ENCODE measurements around the gene PRX.
"Not testable (repeated sequence)": the region's sequence is repeated elsewhere in the genome, so short reads cannot be mapped to it uniquely, and the experiment has no call there.

PRX gene

GRCh38 chr19:40413291-40413845 is at the start of gene PRX:
TSS of gene PRX (minus strand) at chr19:40413378. CDS start at chr19:40407932, 5,446 bp downstream.
- no peak for DNase-seq

DNA sequence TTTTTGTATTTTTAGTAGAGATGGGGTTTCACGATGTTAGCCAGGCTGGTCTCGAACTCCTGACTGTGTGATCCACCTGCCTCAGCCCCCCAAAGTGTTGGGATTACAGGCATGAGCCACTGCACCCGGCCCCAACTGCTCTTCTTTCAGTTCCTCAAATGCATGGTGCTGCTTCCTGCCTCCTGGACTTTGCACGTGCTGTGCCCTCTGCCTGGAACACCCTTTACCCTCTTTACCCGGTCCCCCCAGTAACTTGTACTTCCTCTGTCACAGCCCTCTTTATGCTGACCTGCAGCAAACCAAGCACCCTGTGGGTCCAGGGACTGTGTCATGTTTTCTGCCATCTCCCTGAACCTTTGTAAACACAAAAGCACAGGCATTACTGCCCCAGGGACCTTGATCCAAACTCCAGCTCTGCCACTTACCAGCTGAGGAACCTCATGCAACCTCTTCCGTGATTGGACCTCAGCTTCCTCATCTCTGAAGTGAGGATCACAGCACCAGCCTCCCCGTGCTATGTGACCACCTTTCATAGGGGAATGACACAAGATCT is 48.6 kb upstream of the PRX start:
- DNase-seq, result no peak

DNA sequence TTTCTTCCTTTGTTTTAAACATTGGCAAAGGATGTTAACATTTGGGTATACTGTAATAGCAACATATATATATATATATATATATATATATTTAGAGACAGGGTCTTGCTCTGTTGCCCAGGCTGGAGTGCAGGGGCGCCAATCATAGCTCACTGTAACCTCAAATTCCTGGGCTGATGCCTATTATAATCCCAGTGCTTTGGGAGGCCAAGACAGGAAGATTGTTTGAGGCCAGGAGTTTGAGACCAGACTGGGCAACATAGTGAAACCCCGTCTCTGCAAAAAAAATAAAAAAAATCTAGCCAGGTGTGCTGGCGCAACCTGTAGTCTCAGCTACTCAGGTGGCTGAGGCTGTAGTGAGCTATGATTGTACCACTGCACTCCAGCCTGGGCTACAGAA is 47.0 kb upstream of the PRX start:
- DNase-seq, result no peak

DNA sequence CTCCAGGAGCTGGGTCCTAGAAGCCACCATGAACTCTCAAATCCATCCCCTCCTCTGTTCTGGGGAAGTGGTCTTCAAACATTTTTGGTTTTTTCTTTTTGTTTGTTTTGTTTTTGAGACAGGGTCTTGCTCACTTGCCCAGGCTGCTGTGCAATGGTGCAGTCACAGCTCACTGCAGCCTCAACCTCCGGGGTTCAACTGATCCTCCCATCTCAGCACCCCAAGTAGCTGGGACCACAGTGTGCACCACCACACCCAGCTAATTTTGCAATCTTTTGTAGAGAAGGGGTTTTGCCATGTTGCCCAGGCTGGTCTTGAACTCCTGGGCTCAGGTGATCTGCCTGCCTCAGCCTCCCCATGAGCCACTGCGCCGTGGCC is 45.4 kb upstream of the PRX start:
- no peak for DNase-seq

DNA sequence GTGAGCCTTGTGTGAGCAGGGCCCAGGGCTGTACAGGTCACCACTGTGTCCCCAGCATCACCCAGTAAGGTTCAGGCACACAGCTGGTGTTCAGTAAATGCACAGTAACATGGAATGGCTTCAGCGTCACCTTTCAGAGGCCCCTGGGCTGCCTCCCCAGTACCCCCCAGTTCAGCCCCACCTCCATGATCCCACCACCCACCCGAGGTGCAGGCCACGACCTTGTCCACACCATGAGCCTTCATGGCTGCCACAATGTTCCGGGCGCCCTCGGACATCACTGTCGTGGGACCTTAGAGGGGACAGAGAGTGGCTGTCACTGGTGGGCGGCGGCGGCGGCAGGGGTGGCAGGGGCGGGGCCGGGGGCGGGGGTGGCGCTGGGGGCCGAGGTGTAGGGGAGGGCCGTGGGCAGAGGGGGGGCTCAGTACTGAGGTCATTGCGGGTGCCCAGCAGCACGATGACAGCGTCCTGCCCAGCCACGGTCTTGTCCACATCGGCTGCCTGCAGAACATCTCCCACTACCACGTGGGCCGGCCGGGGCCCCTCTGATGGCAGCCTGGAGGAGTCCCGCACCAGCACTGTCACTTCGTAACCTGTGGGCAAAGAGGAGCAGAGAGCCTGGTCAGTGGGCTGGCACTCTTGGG is 44.9 kb upstream of the PRX start:
- DNase-seq, result no peak

DNA sequence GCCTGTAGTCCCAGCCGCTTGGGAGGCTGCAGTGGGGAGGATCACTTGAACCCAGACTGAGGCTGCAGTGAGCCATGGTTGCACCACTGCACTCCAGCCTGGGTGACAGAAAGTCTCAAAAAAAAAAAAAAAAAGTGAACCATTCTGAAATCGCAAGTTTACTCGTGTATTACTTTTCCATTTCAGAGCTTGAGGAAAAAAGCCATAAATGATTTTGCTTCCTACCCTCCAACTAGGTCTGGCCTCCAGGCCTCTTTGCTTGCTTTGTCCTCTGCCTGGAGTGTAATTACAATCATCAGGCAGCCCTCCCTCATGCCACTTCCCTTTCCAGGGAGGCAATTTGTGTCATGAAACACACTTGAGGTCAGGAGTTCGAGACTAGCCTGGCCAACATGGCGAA is 43.9 kb upstream of the PRX start:
- DNase-seq, result no peak

- not testable (repeated sequence) for DNase-seq
Observed at GRCh38 chr19:40453943-40454342, 40.8 kb upstream of the PRX start.

DNA sequence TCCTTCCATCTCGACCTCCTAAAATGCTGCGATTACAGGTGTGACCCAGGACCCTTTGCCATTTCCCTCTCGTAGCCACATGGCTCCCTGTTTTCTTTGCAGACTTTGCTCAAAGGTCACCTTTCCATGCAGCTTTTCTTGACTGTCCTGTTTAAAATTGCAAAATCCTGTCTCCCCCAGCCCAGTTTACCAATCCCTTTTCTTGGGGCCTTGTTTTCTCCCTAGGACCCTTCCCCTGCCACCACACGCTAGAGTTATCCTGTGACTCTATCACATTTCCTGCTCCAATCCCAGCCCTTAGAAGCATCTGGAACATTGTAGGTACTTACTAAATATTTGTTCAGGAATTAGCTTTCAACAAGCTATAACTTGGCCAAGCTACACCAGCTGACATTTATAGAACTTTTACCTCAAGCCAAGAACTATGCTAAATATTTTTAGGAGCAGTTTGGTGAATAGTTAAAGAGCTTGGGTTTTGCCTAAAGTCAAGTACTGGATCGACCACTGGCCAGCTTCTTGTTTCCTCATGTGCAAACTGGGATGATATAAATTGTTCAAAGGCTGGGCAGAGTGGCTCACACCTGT is 40.1 kb upstream of the PRX start:
- DNase-seq, result no peak

DNA sequence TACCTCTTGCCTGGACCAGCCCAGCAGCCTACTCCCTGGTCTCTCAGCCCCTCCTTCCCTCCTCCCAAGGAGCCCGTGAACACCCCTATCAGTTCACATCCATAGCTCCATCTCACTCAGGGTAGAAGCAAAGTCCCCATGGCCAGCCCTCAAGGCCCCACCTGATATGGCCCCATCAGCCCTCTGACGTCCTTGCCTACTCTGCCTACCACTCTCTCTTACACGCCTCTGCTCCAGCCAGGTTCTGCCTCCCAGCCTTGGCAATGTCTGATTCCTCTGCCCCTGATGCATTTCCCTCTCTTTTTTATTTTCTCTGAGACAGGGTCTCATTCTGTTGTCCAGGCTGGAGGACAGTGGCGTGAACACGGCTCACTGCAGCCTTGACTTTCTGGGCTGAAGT is 38.8 kb upstream of the PRX start:
- DNase-seq, result no peak

GRCh38 chr19:40450664-40451063 is 37.5 kb upstream of the PRX start:
- DNase-seq, result no peak

- DNase-seq, result no peak
Observed at GRCh38 chr19:40449506-40449905, 36.3 kb upstream of the PRX start.

- DNase-seq, result no peak
Observed at GRCh38 chr19:40446263-40446784, 33.1 kb upstream of the PRX start.

- DNase-seq, result no peak
Observed at GRCh38 chr19:40445780-40446262, 32.6 kb upstream of the PRX start.

- no peak for DNase-seq
Observed at GRCh38 chr19:40444825-40445312, 31.7 kb upstream of the PRX start.

DNA sequence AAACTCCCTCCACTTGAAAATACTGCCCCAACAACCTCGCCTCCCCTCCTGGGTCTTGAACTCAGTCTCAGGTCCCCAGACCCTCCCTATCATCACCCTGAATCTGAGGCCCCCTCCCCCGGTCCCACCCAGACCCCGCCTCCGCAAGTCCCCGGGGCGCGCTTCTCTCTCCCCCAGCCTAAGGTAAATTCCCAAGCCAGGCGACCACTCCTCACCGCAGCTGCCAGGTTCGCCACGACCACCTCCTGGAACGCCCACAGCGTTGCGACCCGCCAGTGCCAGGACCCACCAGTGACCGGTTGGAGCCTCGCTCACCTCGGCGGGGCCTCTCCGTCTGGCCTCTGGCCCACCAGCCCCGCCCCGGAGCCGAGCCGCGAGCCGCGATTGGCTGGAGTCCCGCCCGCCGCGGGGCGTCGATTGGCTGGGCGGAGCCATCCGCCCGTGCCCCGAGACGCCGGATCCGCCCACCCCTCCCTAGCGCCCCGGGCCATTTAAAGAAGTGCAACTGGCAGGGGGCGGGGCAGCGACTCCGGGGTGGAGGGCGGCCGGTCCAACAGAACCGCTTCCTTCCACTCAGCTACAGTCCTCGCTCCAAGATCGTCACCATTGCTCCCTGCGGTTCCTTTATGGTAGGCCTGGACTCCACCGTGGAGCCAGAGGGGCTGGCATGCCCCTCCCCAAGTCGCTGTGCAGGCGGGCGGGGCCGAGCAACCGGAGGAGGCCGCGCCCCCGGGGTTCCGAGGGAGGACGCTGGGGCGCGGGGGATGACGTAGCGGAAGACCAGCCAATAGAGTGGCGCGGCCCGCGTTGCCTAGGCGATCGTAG is 31.0 kb upstream of the PRX start, which contains the start of gene SERTAD3:
Gene SERTAD3, minus strand, starts transcription at position 336 of the 825 bp plus-strand sequence. CDS start 2,255 bp downstream, outside the sequence.
- peak; percentile 94 for DNase-seq

GRCh38 chr19:40443131-40443999 is 30.2 kb upstream of the PRX start:
- DNase-seq, result peak; percentile 99

DNA sequence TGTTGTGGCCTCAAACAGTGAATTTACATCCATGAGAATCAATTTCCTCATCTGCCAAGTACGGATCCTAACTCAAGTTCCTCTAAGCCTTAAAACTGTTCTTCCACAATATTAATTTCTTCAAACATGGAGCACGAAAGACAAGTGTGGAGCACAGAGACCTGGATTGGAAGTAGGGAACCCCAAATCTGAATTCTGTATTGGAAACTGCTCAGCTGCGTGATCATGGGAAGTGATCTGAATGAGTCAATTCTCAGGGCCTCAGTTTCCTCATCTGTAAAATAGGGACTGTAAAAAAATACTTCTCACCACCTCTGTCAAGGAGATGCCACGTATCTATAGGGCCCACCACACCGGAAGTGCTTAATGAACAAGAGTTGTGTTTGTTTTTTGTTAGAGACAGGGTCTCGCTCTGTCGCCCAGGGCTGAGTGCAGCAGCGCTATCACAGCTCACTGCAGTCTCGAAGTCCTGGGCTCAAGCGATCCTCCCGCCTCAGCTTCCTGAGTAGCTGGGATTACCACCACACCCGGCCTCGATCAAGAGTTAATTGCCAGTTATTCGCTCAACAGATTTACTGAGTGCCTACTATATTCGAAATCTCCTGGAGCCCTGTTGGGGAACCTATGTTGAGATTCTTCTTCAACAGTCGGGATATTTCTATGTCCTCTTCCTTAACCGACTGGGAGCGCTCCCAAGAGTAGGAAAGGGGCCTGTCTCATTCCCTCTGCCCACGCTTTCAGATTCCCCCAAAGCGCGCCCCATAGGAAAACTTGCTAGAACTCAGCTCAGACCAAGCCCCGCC is 29.4 kb upstream of the PRX start:
- DNase-seq, result no peak

DNA sequence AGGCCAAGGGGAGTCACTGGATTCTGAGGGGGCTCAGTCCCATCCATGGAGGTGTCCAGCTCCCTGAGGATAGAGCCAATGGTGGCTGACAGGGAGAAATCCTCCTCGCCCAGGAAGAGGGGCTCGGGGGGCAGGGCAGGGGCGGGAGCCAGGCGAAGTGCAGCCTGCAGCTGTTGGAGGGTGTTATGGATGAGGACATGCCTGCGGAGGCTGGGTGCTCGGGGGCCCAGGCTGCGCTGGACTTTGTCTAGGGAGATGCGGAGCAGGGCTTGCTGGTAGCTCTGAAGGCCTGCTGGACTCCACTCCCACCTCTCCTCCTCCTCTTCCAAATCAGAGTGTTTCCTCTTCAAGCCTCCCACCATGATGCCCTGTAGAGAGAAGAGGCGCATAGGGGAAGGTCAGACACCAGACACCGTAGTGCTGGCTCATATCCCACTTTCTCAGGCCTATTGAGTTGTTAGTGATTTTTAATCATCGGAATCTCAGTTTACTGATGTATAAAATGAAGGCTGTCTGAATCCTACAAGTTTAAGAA is 28.6 kb upstream of the PRX start:
- no peak for DNase-seq

- DNase-seq, result no peak
Observed at GRCh38 chr19:40438284-40438683, 25.1 kb upstream of the PRX start.

DNA sequence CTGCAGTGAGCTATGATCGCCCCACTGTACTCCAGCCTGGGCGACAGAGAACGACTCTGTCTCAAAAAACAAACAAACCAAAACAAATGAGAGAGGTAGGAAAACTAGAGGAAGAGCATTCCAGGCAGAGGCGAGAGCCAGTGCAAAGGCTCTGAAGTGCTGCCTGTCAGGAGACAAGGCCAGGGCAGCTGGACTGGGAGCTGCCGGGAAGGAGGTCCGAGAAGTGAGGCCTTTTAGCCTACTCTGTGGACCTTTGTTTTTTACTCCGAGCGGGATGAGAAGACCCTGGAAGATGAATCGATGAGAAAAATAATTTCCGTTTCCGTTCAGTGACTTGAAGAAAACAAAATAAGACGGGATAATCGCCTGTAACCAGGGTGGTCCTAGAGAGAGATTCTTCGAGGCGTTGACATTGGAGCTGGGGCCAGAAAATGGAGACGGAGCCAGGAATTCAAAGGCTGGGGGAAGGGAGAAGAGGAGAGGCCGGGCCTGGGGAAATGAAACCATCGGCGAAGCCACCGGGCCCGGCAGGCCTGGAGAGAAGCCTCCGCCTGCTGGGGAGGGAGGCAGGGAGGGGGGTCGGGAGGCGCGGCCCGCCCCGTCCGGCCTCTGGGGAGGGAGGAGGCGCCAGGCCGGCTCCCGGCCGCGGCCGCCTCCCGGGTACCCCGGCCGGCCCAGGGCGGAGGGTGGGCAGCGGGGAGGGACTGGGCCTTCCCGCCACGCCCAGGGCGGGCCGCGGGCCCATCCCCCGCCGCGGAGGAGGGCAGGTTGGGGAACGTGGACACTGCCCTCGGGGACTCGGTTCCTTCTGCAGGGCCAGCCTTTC is 20.4 kb upstream of the PRX start:
- no peak for DNase-seq

Data from NCI-H1694 (cell line).